ENCODE data around the gene ATP6V1D. TPM values are rescaled to one million over a fixed set of nuclear protein-coding genes. Genes with fewer than 3 reads are reported as not detected.

The ATP6V1D gene
- total RNA-seq, 2 donors from 2014 or later, result 48.9 to 56.0 TPM

GRCh38 chr14:67313153-67313552, 46.5 kb downstream of the ATP6V1D start:
- intact Hi-C loops (cut with DNase I), result no loop called here
- DNase-seq (ENCODE audit: low spot score), result no peak

- intact Hi-C loops (cut with DNase I), result no loop called here
Measured at GRCh38 chr14:67311868-67312267, 47.7 kb downstream of the ATP6V1D start.

More at GRCh38 chr14:67311868-67312267, 47.7 kb downstream of the ATP6V1D start:
- DNase-seq (ENCODE audit: low spot score), result no peak

Other genes starting within 250 kb of the ATP6V1D start
- gene GARIN2, start 170.4 kb downstream of the ATP6V1D start, total RNA-seq, result not detected
- gene PALS1, start 118.4 kb downstream of the ATP6V1D start, total RNA-seq, result 10 to 100 TPM; 15.3 to 18.0 TPM
- gene EIF2S1, start 524 bp upstream of the ATP6V1D start, total RNA-seq, result 10 to 100 TPM; 55.5 to 56.3 TPM
- 1 to 10 TPM; 1.2 to 2.0 TPM for gene PLEK2, start 52.4 kb upstream of the ATP6V1D start, total RNA-seq
- gene TMEM229B, start 128.9 kb upstream of the ATP6V1D start, total RNA-seq, result 1 to 10 TPM; 1.7 to 4.4 TPM
- gene PLEKHH1, start 173.5 kb upstream of the ATP6V1D start, total RNA-seq, result 1 to 10 TPM; 1.4 to 1.8 TPM
- 10 to 100 TPM; 15.4 to 17.3 TPM for gene PIGH, start 240.5 kb upstream of the ATP6V1D start, total RNA-seq

Measured in posterior vena cava (tissue), 2 donors.